Panc1 (cell line): ENCODE measurements around the gene SLFN5. TPM values are rescaled to one million over a fixed set of nuclear protein-coding genes. Genes with fewer than 3 reads are reported as not detected.

Experiments
- ATAC-seq: fragments of 200-7000 bp; cut with Tn5 transposase; 2 replicates; pipeline ENCODE4 v1.9.1; 2020; ENCODE audit warnings: mild to moderate bottlenecking, moderate library complexity
- BruUV-seq: library from RNA; stranded (reverse); fragments of 400-500 nt; replicated peaks from 2 replicates; lab custom pipeline; 2021; lab: Mats Ljungman, UMichigan
- CTCF ChIA-PET: fragments of 300-600 bp; sonication (Branson Sonifier 250); formaldehyde crosslinking; loops from one replicate; lab custom pipeline; 2022; ENCODE audit warnings: antibody characterized with exemption; lab: Charles Lee
- POLR2A ChIA-PET: fragments of 300-600 bp; sonication (Branson Sonifier 250); formaldehyde crosslinking; loops from one replicate; lab custom pipeline; 2022; ENCODE audit warnings: antibody characterized with exemption; lab: Charles Lee
- DNase-seq: peaks from one replicate; pipeline ENCODE4 v3.0.0-alpha.2; 2010; ENCODE audit warnings: low read depth, low spot score
- H3K27ac ChIP-seq: 2 replicates; pipeline ENCODE4 v1.5.1; 2011; ENCODE audit warnings: mild to moderate bottlenecking, low read length, inconsistent platforms
- H3K27me3 ChIP-seq: fragments of 200-500 bp; sonication (Bioruptor generic); 2 replicates; pipeline ENCODE4 v1.6.0; 2014; ENCODE audit warnings: low read length, inconsistent platforms; ENCODE audit not compliant: control insufficient read depth, insufficient read depth
- H3K36me3 ChIP-seq: fragments of 200-500 bp; sonication (Bioruptor generic); 2 replicates; pipeline ENCODE4 v1.5.1; 2014; ENCODE audit warnings: inconsistent platforms, mild to moderate bottlenecking, low read length, moderate library complexity; ENCODE audit not compliant: control insufficient read depth, insufficient read depth
- H3K4me1 ChIP-seq: 2 replicates; pipeline ENCODE4 v1.5.1; 2011; ENCODE audit warnings: inconsistent platforms, mild to moderate bottlenecking, low read length, moderate library complexity; ENCODE audit not compliant: control insufficient read depth, insufficient read depth
- H3K4me3 ChIP-seq, 2 experiments: 2 replicates each; pipeline ENCODE4 v1.5.1; 2011 to 2012; ENCODE audit warnings: low read depth in 2 of 2, low read length in 2 of 2, mild to moderate bottlenecking in 2 of 2, inconsistent platforms in 1 of 2, moderate library complexity in 1 of 2
- H3K9me3 ChIP-seq: fragments of 200-500 bp; sonication (Bioruptor generic); 2 replicates; pipeline ENCODE4 v1.5.1; 2014; ENCODE audit warnings: low read depth, mild to moderate bottlenecking, inconsistent platforms, low read length, moderate library complexity; ENCODE audit not compliant: control insufficient read depth, insufficient read depth
- CTCF ChIP-seq: fragments of 450-650 bp; IDR thresholded peaks from 2 replicates; pipeline ENCODE4 v1.5.1; 2017; ENCODE audit warnings: mild to moderate bottlenecking
- POLR2AphosphoS5 ChIP-seq: IDR thresholded peaks from 2 replicates; pipeline ENCODE4 v1.6.1; 2012; ENCODE audit warnings: mild to moderate bottlenecking, low read depth, low read length, moderate library complexity
- REST ChIP-seq, 2 experiments: IDR thresholded peaks; 2 replicates each; pipeline ENCODE4 v1.6.1; 2011 to 2012; ENCODE audit warnings: low read depth in 2 of 2, control low read depth in 1 of 2, low read length in 1 of 2, mild to moderate bottlenecking in 1 of 2, moderate library complexity in 1 of 2; ENCODE audit not compliant: insufficient read depth in 1 of 2
- SIN3A ChIP-seq: IDR thresholded peaks from 2 replicates; pipeline ENCODE4 v1.6.1; 2012; ENCODE audit warnings: low read depth, mild to moderate bottlenecking, low read length, moderate library complexity, borderline replicate concordance; ENCODE audit not compliant: insufficient read depth
- TCF7L2 ChIP-seq: IDR thresholded peaks from 2 replicates; pipeline ENCODE4 v1.6.1; 2011; ENCODE audit warnings: mild to moderate bottlenecking, low read depth, low read length, inconsistent platforms
- in situ Hi-C: cut with HindIII; loops from 2 replicates; pipeline ENCODE4 v1.10.0; 2016; ENCODE audit warnings: low sequenced_read_pairs, low pct_unique_long_range_greater_than_20kb
- intact Hi-C: fragments of 100-400 bp; cut with micrococcal nuclease; formaldehyde crosslinking; loops from one replicate; pipeline ENCODE4 v1.10.0; 2022; ENCODE audit not compliant: unreplicated experiment
- total RNA-seq: library from RNA; stranded (reverse); gene quantifications from one replicate; pipeline ENCODE4 v1.2.1, GENCODE V29; 2021; ENCODE audit not compliant: unreplicated experiment

The SLFN5 gene
- total RNA-seq, 1 experiment from 2014 or later = 5.4 TPM

- no TSS peak for BruUV-seq
- intact Hi-C loops (loop anchor here (1.0 kb wide), 1 partner anchor 221 kb away; no protein-coding TSS in a partner anchor), in situ Hi-C loops (loop anchor here (25.0 kb wide), 1 partner anchor 225 kb away; the partner anchor contains the start of gene SLFN12L)
- CTCF ChIA-PET = interaction anchor here (0.7 to 2.4 kb wide), 4 partner anchors 13 to 506 kb away, joined by 3 to 12 read pairs (median 7); no protein-coding TSS in a partner anchor
- no peaks in the 10 kb centered on the region for H3K9me3 ChIP-seq
- ATAC-seq (no peak), DNase-seq (no peak)
- H3K27me3 ChIP-seq = no peaks in the 10 kb centered on the region; the same call in 1 of the 2 replicates
- no peaks in the 10 kb centered on the region for H3K36me3 ChIP-seq
- POLR2A ChIA-PET = no interaction called here
- TF ChIP-seq CTCF = no peak
- no peak for TF ChIP-seq TCF7L2
- no peak for TF ChIP-seq POLR2AphosphoS5
- TF ChIP-seq SIN3A = no peak
- TF ChIP-seq REST (IDR thresholded peaks at IDR 0.05; ENCODE audit: insufficient read depth in 1 of 2, low read depth in 2 of 2, low read length in 1 of 2) = no peak
- H3K4me1 ChIP-seq = no peaks in the 10 kb centered on the region
- no peak overlapping the region for H3K4me3 ChIP-seq
- no peak overlapping the region for H3K27ac ChIP-seq
Measured at GRCh38 chr17:35312346-35312745, 69.5 kb downstream of the SLFN5 start.

- Histone ChIP-seq H3K27ac (no peak overlapping the region), H3K27me3 (no peaks in the 10 kb centered on the region; the same call in 1 of the 2 replicates), H3K36me3 (no peaks in the 10 kb centered on the region), H3K9me3 (no peaks in the 10 kb centered on the region), H3K4me1 (no peaks in the 10 kb centered on the region), H3K4me3 (no peak overlapping the region)
- CTCF ChIA-PET = interaction anchor here (0.6 to 2.4 kb wide), 7 partner anchors 12 to 506 kb away, joined by 3 to 12 read pairs (median 3); no protein-coding TSS in a partner anchor
- TF ChIP-seq CTCF (peak; percentile 84), POLR2AphosphoS5 (no peak), REST (IDR thresholded peaks at IDR 0.05; ENCODE audit: insufficient read depth in 1 of 2, low read depth in 2 of 2, low read length in 1 of 2) (no peak)
- intact Hi-C loops = loop anchor here (1.0 kb wide), 1 partner anchor 220 kb away; no protein-coding TSS in a partner anchor
- in situ Hi-C loops = loop anchor here (25.0 kb wide), 1 partner anchor 224 kb away; the partner anchor contains the start of gene SLFN12L
- no TSS peak for BruUV-seq
- ATAC-seq (peak; percentile 98), DNase-seq (peak; percentile 32)
- POLR2A ChIA-PET = no interaction called here
Measured at GRCh38 chr17:35312790-35313711, 70.2 kb downstream of the SLFN5 start.
